ENCODE measurements around the gene ZSWIM4.

DNA sequence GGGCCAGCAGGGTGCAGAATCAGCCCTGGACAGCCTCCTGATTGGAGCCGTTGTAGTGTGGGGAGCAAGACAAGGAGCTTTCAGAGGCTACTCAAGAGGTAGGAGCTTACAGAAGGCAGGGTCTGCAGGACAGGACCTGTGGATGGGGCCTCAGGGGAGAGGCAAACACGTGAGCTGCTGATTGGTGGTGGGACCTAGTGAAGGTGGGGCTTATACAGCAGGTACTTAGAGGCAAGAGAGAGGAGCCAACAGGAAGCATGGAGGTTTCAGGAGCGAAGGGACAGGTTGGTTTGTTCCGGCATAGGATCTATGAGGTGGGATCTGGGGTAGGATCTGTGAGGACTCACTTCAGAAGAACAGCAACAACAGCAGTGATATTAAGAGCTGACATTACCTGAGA, 32.4 kb downstream of the ZSWIM4 start:
- TF ChIP-seq, protein P1, sequence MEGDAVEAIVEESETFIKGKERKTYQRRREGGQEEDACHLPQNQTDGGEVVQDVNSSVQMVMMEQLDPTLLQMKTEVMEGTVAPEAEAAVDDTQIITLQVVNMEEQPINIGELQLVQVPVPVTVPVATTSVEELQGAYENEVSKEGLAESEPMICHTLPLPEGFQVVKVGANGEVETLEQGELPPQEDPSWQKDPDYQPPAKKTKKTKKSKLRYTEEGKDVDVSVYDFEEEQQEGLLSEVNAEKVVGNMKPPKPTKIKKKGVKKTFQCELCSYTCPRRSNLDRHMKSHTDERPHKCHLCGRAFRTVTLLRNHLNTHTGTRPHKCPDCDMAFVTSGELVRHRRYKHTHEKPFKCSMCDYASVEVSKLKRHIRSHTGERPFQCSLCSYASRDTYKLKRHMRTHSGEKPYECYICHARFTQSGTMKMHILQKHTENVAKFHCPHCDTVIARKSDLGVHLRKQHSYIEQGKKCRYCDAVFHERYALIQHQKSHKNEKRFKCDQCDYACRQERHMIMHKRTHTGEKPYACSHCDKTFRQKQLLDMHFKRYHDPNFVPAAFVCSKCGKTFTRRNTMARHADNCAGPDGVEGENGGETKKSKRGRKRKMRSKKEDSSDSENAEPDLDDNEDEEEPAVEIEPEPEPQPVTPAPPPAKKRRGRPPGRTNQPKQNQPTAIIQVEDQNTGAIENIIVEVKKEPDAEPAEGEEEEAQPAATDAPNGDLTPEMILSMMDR (optimal IDR thresholded peaks at IDR 0.05 in 1 of 3, IDR thresholded peaks at IDR 0.05 in 1 of 3, conservative IDR thresholded peaks at IDR 0.05 in 1 of 3; ENCODE audit: extremely low read depth in 1 of 3, insufficient read depth in 2 of 3, low read length in 3 of 3) = no peak
- TF ChIP-seq EZH2 (IDR thresholded peaks at IDR 0.05; ENCODE audit: low read length) = no peak

Data from keratinocyte (primary cell).